NCI-H146 treated with DMSO at 0.1 percent for 48 hours (cell line): ENCODE measurements around the gene HSPH1.
"Not testable (repeated sequence)": the region's sequence is repeated elsewhere in the genome, so short reads cannot be mapped to it uniquely, and the experiment has no call there.

ENCODE experiments used
- DNase-seq: peaks from one replicate; lab custom pipeline; 2025; ENCODE audit not compliant: unreplicated experiment; lab: John Stamatoyannopoulos, UW

HSPH1 gene

DNA sequence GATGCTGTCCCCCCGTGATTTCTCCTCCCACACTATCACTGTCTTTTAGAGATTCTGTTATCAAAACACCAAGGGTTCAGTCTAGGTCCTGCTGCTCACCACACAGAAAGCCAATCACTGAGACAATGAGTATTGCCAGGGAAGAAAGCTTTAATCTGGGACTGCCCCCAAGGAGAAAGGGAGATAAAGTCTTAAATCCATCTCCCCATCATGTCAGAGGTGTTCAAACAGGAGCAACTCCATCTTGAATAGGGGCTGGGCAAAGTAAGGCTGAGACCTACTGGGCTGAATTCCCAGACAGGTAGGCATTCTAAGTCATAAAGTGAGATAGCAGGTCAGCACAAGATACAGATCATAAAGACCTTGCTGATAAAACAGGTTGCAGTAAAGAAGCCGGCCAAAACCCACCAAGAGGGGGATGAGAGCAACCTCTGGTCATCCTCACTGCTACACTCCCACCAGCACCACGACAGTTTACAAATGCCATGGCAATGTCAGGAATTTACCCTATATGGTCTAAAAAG lies 63.7 kb downstream of the HSPH1 start:
- DNase-seq: not testable (repeated sequence)

DNA sequence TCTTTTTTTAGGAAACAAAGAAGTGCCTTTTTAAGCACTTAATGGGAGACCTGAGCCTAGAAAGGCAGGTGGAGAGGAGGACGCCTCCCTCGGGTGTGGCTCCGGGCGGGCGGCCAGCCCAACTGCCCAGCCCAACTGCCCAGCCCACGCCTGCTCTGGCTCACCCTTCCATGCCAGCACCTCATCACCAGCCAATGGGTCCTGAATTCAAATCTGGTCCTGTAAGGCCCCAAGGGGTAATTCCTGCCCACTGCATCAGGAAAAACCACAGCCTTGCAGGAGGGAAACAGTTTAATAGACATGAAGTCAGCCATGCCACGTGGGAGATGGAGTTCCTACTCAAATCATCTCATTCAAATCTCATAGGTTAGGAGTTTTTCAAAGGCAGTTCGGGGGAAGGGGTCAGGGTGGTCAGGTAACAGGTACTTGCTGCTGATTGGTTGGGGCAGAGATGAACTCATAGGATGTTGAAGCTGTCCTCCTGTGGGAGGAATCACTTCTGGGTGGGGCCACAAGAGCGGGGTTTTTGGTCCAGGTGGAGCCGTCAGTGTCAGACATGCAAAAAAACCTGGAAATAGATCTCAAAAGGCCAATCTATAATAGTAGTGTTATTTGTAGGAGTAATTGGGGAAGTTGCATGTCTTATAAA lies 64.9 kb downstream of the HSPH1 start:
- DNase-seq: no peak

DNA sequence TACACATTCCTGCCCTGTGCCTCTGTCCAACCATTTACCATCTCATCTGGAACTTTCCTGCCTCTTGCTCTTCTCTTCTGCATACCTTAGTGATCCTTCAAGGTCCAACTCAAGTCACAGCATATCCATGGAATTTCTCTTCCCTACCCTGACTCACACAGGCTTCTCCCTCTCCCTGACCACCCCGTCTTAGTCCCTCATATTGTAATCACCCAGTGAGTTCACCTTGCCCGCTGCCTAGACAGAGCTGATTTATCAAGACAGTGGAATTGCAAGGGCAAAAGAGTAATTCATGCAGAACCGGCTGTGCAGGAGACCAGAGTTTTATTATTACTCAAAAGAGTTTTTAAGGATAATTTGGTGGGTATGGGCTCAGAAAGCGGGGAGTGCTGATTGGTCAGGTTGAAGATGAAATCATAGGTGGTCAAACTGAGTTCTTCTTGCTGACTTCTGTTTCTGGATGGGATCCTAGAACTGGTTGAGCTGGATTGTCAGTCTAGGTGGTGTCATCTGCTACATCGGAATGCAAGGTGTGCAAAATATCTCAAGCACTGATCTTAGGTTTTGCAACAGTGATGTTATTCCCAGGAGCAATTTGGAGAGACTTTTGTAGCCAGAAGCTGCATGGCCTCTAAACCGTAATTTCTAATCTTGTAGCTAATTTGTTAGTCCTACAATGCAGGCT lies 67.2 kb downstream of the HSPH1 start:
- DNase-seq: no peak

DNA sequence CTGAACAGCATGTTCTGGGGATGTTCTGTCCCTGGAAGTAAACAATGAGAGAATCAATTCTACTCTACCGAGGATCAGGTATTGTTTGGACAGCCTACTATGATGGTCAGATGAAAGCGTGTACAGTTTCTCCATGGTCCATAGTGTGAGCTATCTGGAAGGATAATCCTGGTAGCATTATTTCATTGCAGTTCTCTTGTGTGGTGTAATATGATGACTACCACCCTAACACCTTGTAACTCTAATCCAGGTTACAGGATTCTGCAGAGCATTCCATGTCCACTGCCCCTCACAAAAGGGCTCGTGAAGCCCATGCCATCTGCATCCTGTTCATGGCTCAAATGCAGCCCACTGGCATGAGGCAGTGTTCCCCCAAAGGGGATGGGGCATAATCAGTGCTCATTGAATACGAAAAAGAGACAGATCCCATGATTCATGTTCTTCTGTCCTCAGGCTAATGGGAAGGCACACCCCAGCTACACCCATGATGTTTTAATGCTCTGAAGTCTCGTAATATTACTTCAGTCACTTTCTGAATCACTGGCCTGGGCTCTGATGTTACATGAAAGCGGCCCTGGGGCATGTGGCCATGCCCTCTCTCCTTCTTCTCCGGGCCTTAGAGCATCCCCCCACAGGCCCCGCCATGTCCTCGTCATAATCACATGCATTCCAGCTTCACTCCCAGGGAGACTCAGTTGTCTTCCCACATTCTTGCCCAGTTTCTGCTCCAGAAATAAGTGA lies 68.4 kb downstream of the HSPH1 start:
- no peak for DNase-seq

DNA sequence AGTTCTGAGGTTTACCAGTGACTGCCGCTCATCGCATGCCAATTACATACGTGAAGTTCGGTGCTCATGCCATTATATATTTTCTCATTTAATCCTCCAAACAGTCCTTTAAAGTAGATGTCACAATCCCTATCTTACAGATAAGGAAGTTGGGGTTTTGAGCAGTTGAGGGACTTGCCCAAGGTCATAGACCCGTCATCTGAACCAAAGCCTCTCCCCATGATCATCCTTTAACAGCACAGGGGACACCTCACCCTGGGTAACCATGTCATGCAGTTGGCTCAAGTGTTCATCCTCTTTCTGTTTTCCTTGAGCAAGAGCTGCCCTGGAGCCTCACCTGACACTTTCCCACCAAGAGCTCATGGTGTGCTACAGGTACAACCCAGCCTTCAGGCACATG lies 69.1 kb downstream of the HSPH1 start:
- DNase-seq: no peak

DNA sequence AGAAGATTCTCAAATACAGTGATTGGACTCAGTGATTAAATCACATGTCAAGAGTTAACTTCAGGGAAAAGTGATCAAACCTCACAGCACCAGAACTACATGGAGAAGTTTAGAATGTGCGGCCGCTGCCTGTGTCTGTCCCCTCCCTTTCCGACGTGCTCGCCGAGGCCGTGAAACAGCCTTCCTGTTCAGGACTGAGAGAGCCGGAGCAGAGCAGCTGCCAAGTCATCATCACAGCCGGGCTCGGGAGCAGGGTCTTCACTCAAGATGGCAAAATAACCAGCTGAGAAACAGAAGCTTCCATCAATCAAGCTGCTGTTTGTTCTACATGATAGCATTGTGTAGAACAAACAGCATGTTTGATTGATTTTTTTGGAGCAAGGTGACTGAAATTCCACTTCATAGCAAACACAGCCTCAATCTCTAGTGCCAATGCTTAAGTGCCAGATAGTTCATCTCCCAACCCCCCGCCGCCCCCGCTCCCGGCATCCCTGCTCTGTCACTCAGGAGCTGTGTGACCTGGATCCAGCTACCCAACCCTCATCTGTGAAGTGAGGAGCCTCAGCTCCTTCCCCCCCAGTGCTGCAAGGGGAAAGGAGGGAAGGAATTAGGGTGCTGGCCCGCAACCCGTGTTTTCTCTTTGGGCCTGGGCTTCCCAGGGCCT lies 70.6 kb downstream of the HSPH1 start:
- no peak for DNase-seq

DNA sequence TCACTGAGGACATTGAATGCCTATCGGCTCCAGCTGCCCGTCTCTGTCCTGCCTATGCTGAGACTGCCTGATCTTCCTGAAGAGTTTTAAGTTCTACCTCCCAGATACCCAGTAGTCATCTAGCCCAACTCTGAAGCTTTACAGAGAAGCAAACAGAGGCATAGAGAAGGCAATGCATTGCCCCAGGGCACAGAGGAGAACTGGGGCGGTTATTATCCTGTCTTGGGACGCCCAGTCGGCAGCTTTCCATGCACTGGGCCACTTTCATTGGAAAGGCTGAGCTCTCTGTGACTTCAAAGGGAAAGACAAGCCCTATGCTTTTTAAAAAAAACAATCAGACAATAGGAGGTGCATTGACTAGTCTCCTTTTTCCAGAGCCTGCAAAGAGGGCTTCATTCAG lies 71.6 kb downstream of the HSPH1 start:
- DNase-seq: no peak

DNA sequence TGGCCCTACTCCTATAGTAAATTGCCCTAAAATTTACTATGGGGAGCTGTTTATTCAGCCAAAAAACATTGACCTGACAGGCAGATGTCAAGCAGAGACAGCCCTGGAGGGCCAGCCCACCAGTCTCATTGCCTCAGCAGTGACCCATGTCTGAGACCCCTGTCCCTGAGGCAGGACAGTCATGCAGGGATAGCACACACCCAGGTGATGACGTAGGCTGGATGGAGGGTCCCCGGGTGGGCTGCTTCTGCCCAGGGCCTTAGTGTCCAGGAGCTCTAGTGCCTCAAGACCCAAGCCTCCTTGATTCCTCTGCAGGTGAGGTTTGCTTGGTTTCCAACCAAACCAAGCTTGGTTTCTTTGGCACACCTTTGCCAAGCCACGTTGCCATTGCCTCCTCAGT lies 72.1 kb downstream of the HSPH1 start:
- no peak for DNase-seq

DNA sequence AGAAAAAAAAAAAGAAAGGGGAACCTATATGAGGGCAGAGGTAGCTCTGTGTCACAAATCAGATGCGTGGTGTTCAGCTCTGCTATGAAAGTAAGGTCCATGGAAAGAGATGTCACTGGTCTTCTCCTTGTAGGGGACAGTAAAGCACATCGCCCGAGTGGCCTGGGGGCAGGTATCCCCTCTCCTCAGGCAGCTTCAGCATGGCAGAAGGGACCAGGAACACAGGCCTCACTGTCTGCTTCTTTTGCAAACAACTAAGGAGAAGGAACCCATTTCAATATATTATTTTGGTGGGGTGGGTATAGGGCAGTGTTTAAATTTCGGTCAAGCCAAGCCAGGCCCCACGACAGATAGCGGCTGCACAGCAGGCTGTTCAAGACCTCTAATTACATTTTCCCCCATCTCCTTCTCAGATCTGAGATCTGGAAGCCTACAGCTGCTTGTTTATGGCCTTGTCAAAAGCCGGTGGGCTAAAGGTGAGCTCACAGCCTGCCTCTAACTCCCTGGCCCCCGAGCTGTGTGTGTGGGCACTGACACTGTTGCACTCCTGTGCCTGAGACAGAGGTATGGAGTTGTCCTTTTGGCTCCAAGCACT lies 72.8 kb downstream of the HSPH1 start:
- no peak for DNase-seq
